CD14-positive monocyte (primary cell): Measurements from ENCODE around the gene UGT1A10. TPM values are rescaled to one million over a fixed set of nuclear protein-coding genes. Genes with fewer than 3 reads are reported as not detected.
"Not testable (repeated sequence)": the region's sequence is repeated elsewhere in the genome, so short reads cannot be mapped to it uniquely, and the experiment has no call there.

Source experiments
- DNase-seq, 3 donors: peaks; one replicate each; pipeline ENCODE4 v3.0.0-alpha.2; 2011 to 2022
- H2AFZ ChIP-seq: 2 replicates; pipeline ENCODE4 v1.6.0; 2012; ENCODE audit warnings: mild to moderate bottlenecking, low read depth, low read length, inconsistent platforms; ENCODE audit not compliant: insufficient read depth, poor library complexity, severe bottlenecking
- H3K27ac ChIP-seq, 2 donors: 1 replicate in 1 of 2; 2 replicates in 1 of 2; pipeline ENCODE4 v1.5.1; 2012 to 2013; ENCODE audit warnings: low read length in 2 of 2, control low read depth in 1 of 2, inconsistent platforms in 1 of 2, low read depth in 1 of 2, mild to moderate bottlenecking in 1 of 2
- H3K27me3 ChIP-seq, 2 donors: one replicate each; pipeline versions ENCODE4 v1.6.0 to v1.6.1; 2011 to 2013; ENCODE audit warnings: low read length in 2 of 2; ENCODE audit not compliant: control insufficient read depth in 2 of 2, insufficient read depth in 2 of 2
- H3K36me3 ChIP-seq, 2 donors: replicated peaks in 1 of 2; 1 replicate in 1 of 2; 2 replicates in 1 of 2; pipeline versions ENCODE4 v1.5.1 to v1.6.1; 2012 to 2013; ENCODE audit warnings: low read length in 2 of 2, control low read depth in 1 of 2, inconsistent platforms in 1 of 2, mild to moderate bottlenecking in 1 of 2; ENCODE audit not compliant: insufficient read depth in 2 of 2, control insufficient read depth in 1 of 2
- H3K4me1 ChIP-seq, 2 donors: 1 replicate in 1 of 2; 2 replicates in 1 of 2; pipeline versions ENCODE4 v1.5.1 to v1.6.1; 2012 to 2013; ENCODE audit warnings: low read length in 2 of 2, control low read depth in 1 of 2, inconsistent platforms in 1 of 2, mild to moderate bottlenecking in 1 of 2, moderate library complexity in 1 of 2; ENCODE audit not compliant: insufficient read depth in 2 of 2, control insufficient read depth in 1 of 2
- H3K4me2 ChIP-seq: replicated peaks from 2 replicates; pipeline ENCODE3; 2012; ENCODE audit warnings: low read length, moderate library complexity, mild to moderate bottlenecking; ENCODE audit not compliant: poor library complexity, severe bottlenecking; ENCODE audit errors: extremely low read depth
- H3K4me3 ChIP-seq, 3 experiments: fragments of 200-600 bp in 1 of 3; sonication (generic) in 1 of 3; replicated peaks in 1 of 3; 1 replicate in 2 of 3; 2 replicates in 1 of 3; pipeline ENCODE4 v1.5.1; 2011 to 2013; ENCODE audit warnings: low read length in 3 of 3, mild to moderate bottlenecking in 3 of 3, control low read depth in 2 of 3, low read depth in 2 of 3, inconsistent platforms in 1 of 3, moderate library complexity in 1 of 3
- H3K79me2 ChIP-seq: 2 replicates; pipeline ENCODE4 v1.6.0; 2012; ENCODE audit warnings: mild to moderate bottlenecking, control low read depth, inconsistent platforms, low read length, moderate library complexity; ENCODE audit not compliant: insufficient read depth
- H3K9ac ChIP-seq: 2 replicates; pipeline ENCODE4 v1.6.0; 2017; ENCODE audit warnings: low read length, mild to moderate bottlenecking; ENCODE audit not compliant: insufficient read depth, poor library complexity, severe bottlenecking
- H3K9me3 ChIP-seq, 2 donors: replicated peaks in 1 of 2; 1 replicate in 1 of 2; 2 replicates in 1 of 2; pipeline versions ENCODE4 v1.5.1 to v1.6.1; 2012 to 2013; ENCODE audit warnings: low read length in 2 of 2, control low read depth in 1 of 2; ENCODE audit not compliant: control insufficient read depth in 1 of 2, insufficient read depth in 1 of 2
- H4K20me1 ChIP-seq: 2 replicates; pipeline ENCODE4 v1.6.0; 2012; ENCODE audit warnings: mild to moderate bottlenecking, low read length, control low read depth, moderate library complexity; ENCODE audit not compliant: insufficient read depth
- H3K27ac Mint-ChIP-seq, 7 donors: one replicate each; pipeline ENCODE4 v1.8.0; 2020; ENCODE audit warnings: mild to moderate bottlenecking in 7 of 7, mixed read lengths in 7 of 7, moderate library complexity in 6 of 7, inconsistent platforms in 2 of 7
- H3K27me3 Mint-ChIP-seq, 3 donors: one replicate each; pipeline ENCODE4 v1.8.0; 2021 to 2022; ENCODE audit warnings: low read depth in 3 of 3, mild to moderate bottlenecking in 3 of 3, mixed read lengths in 3 of 3, moderate library complexity in 3 of 3, inconsistent platforms in 1 of 3
- H3K36me3 Mint-ChIP-seq, 2 donors: one replicate each; pipeline ENCODE4 v1.8.0; 2020; ENCODE audit warnings: mixed read lengths in 2 of 2, inconsistent platforms in 1 of 2, mild to moderate bottlenecking in 1 of 2
- H3K4me1 Mint-ChIP-seq: one replicate; pipeline ENCODE4 v1.8.0; 2020; ENCODE audit warnings: mild to moderate bottlenecking, mixed read lengths
- H3K4me3 Mint-ChIP-seq, 2 donors: one replicate each; pipeline ENCODE4 v1.8.0; 2020; ENCODE audit warnings: mild to moderate bottlenecking in 2 of 2, mixed read lengths in 2 of 2, moderate library complexity in 1 of 2
- H3K9me3 Mint-ChIP-seq, 7 donors: one replicate each; pipeline ENCODE4 v1.8.0; 2020 to 2022; ENCODE audit warnings: mixed read lengths in 7 of 7, mild to moderate bottlenecking in 6 of 7, moderate library complexity in 6 of 7, inconsistent platforms in 2 of 7
- WGBS: methylation state at CpG from one replicate; pipeline ENCODE4 v1.1.5; 2013; ENCODE audit warnings: missing lambda C conversion rate; ENCODE audit not compliant: insufficient coverage; 5-methylcytosine and 5-hydroxymethylcytosine counted together
- intact Hi-C, 2 donors: fragments of 100-400 bp; cut with micrococcal nuclease; formaldehyde crosslinking; loops; one replicate each; pipeline versions ENCODE4 v1.15.0 to v1.15.1; 2023
- polyA plus RNA-seq, 3 donors: library from polyadenylated mRNA; depleted of rRNA in 1 of 3; unstranded in 2 of 3; stranded (reverse) in 1 of 3; fragments of 300-500 nt in 2 of 3; fragments of >200 nt in 1 of 3; fragmentation: Illumina TruSeq in 2 of 3; gene quantifications; 1 replicate in 2 of 3; 2 replicates in 1 of 3; pipeline ENCODE4 v1.2.3, GENCODE V29; 2012 to 2021
- TF ChIP-seq, protein P1 (sequence below): fragments of 200-600 bp; IDR thresholded peaks from one replicate; pipeline ENCODE4 v1.8.0; 2022; ENCODE audit warnings: antibody characterized with exemption, mild to moderate bottlenecking

The UGT1A10 gene
- polyA plus RNA-seq, 3 donors: not detected

- H3K27ac ChIP-seq: no peak overlapping the region
- no peaks in the 10 kb centered on the region for H3K4me1 ChIP-seq
- H3K36me3 Mint-ChIP-seq: no peaks in the 10 kb centered on the region
- H3K4me2 ChIP-seq: no peak overlapping the region
- intact Hi-C loops: no loop called here
- TF ChIP-seq, protein P1, sequence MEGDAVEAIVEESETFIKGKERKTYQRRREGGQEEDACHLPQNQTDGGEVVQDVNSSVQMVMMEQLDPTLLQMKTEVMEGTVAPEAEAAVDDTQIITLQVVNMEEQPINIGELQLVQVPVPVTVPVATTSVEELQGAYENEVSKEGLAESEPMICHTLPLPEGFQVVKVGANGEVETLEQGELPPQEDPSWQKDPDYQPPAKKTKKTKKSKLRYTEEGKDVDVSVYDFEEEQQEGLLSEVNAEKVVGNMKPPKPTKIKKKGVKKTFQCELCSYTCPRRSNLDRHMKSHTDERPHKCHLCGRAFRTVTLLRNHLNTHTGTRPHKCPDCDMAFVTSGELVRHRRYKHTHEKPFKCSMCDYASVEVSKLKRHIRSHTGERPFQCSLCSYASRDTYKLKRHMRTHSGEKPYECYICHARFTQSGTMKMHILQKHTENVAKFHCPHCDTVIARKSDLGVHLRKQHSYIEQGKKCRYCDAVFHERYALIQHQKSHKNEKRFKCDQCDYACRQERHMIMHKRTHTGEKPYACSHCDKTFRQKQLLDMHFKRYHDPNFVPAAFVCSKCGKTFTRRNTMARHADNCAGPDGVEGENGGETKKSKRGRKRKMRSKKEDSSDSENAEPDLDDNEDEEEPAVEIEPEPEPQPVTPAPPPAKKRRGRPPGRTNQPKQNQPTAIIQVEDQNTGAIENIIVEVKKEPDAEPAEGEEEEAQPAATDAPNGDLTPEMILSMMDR: no peak
- H3K27me3 Mint-ChIP-seq: peaks cover 0 to 3% (median 3%) of the 10 kb centered on the region in 3 donors
- H2AFZ ChIP-seq: no peak overlapping the region
- no peak overlapping the region for H3K4me3 ChIP-seq
- H3K9me3 ChIP-seq: no peaks in the 10 kb centered on the region
- H3K79me2 ChIP-seq: no peaks in the 10 kb centered on the region
- peaks cover 0 to 4% (median 0%) of the 10 kb centered on the region in 7 donors for H3K9me3 Mint-ChIP-seq
- H3K9ac ChIP-seq: no peak overlapping the region
- DNase-seq: no peak
- no peaks in the 10 kb centered on the region for H3K4me1 Mint-ChIP-seq
- WGBS: no CpG with 5 or more reads among the region's 1 CpG
- H3K27ac Mint-ChIP-seq: no peak overlapping the region
- H4K20me1 ChIP-seq: no peaks in the 10 kb centered on the region
- no peak overlapping the region for H3K4me3 Mint-ChIP-seq
- no peaks in the 10 kb centered on the region for H3K36me3 ChIP-seq
- no peaks in the 10 kb centered on the region for H3K27me3 ChIP-seq
Measured at GRCh38 chr2:233700028-233700635, 63.9 kb downstream of the UGT1A10 start.

DNA sequence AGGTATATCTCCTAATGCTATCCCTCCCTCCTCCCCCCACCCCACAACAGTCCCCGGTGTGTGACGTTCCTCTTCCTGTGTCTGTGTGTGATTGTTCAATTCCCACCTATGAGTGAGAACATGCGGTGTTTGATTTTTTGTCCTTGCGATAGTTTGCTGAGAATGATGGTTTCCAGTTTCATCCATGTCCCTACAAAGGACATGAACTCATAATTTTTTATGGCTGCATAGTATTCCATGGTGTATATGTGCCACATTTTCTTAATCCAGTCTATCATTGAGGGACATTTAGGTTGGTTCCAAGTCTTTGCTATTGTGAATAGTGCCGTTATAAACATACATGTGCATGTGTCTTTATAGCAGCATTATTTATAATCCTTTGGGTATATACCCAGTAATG, 64.6 kb downstream of the UGT1A10 start:
- H3K79me2 ChIP-seq, H3K36me3 ChIP-seq, DNase-seq, H3K4me1 ChIP-seq, H4K20me1 ChIP-seq, H3K27ac Mint-ChIP-seq, H3K36me3 Mint-ChIP-seq, H3K4me2 ChIP-seq, H2AFZ ChIP-seq, H3K4me3 Mint-ChIP-seq, H3K9me3 Mint-ChIP-seq, H3K4me3 ChIP-seq, H3K27me3 Mint-ChIP-seq, H3K27me3 ChIP-seq, H3K27ac ChIP-seq, H3K4me1 Mint-ChIP-seq, intact Hi-C loops, H3K9ac ChIP-seq, H3K9me3 ChIP-seq: not testable (repeated sequence)
- WGBS: no CpG with 5 or more reads among the region's 5 CpGs
